OCI-LY7 (cell line): ENCODE data around the gene JCAD.

Experiments used
- EZH2phosphoT487 ChIP-seq: fragments of 200-600 bp; sonication (generic); IDR thresholded peaks from 2 replicates; pipeline ENCODE4 v1.6.1; 2018; ENCODE audit warnings: low read depth, borderline replicate concordance, mild to moderate bottlenecking, mixed run types, antibody characterized with exemption, low read length, moderate library complexity, mixed read lengths
- TF ChIP-seq, protein P1 (sequence below): fragments of 200-600 bp; sonication (generic); conservative IDR thresholded peaks from 2 replicates; pipeline ENCODE4 v1.5.1; 2014; ENCODE audit warnings: mild to moderate bottlenecking, antibody characterized with exemption, low read length, moderate library complexity, mixed read lengths

DNA sequence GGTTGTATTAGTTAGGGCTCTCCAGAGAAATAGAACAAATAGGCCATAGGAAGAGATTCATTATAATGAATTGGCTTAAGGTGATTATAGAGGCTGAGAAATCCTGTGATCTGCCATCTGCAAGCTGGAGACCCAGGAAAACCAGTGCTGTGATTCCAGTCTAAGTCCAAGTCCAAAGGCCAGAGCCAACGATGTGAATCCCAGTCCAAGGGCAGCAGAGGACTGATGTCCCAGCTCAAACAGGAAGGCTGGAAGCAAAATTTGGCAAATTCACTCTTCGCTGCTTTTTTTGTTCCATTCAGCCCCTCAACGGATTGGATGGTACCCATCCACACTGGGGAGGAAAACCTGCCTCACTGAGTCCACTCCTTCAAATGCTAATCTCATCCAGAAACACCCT, 68.0 kb downstream of the JCAD start:
- TF ChIP-seq, protein P1, sequence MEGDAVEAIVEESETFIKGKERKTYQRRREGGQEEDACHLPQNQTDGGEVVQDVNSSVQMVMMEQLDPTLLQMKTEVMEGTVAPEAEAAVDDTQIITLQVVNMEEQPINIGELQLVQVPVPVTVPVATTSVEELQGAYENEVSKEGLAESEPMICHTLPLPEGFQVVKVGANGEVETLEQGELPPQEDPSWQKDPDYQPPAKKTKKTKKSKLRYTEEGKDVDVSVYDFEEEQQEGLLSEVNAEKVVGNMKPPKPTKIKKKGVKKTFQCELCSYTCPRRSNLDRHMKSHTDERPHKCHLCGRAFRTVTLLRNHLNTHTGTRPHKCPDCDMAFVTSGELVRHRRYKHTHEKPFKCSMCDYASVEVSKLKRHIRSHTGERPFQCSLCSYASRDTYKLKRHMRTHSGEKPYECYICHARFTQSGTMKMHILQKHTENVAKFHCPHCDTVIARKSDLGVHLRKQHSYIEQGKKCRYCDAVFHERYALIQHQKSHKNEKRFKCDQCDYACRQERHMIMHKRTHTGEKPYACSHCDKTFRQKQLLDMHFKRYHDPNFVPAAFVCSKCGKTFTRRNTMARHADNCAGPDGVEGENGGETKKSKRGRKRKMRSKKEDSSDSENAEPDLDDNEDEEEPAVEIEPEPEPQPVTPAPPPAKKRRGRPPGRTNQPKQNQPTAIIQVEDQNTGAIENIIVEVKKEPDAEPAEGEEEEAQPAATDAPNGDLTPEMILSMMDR: no peak
- no peak for TF ChIP-seq EZH2phosphoT487
